ENCODE data around the gene RNF222.

DNA sequence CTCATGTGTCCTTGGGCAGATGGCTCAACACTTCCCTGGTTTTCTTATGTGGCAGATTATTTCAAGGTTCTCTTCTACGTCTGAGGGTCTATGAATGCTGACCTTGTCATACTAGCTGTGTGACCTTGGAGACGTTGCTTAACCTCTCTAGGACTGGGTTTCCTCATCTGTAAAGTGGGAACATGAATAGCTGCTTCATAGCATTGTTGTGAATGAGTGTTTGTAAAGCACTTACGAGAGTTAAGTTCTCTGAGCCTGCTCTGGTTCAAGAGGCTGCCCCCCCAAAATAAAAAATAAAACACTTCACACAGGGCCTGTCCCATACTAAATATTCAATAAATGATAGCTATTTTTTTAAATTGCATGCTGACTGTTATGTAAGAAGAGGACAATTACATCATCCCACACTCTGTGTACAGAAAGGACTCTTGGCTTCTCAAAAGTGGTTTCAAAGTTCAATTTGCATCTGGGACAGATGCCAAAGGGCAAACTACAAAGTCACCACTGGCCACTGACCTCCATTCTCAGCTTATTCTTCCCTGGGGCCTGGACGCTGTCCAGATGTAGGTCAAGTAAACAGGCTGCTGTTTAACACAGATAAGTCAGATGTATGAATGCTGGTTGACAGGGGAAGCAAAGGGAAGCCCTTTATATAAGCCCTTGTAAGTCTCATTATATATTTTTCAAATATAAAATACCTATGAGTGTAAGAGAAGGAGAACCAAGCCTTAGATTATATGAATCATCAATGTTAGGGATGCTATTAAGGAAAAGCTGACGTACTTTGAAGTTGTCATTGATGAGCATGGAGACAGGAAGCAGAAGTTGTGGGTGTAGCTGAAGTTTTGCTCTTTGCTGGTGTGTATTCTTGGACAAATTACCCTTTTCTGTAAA lies 22.7 kb upstream of the RNF222 start:
- TF ChIP-seq, protein P1, sequence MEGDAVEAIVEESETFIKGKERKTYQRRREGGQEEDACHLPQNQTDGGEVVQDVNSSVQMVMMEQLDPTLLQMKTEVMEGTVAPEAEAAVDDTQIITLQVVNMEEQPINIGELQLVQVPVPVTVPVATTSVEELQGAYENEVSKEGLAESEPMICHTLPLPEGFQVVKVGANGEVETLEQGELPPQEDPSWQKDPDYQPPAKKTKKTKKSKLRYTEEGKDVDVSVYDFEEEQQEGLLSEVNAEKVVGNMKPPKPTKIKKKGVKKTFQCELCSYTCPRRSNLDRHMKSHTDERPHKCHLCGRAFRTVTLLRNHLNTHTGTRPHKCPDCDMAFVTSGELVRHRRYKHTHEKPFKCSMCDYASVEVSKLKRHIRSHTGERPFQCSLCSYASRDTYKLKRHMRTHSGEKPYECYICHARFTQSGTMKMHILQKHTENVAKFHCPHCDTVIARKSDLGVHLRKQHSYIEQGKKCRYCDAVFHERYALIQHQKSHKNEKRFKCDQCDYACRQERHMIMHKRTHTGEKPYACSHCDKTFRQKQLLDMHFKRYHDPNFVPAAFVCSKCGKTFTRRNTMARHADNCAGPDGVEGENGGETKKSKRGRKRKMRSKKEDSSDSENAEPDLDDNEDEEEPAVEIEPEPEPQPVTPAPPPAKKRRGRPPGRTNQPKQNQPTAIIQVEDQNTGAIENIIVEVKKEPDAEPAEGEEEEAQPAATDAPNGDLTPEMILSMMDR (conservative IDR thresholded peaks at IDR 0.05 in 1 of 2, IDR thresholded peaks at IDR 0.05 in 1 of 2; ENCODE audit: low read depth in 1 of 2, low read length in 2 of 2) = no peak
- TF ChIP-seq EZH2 (IDR thresholded peaks at IDR 0.05; ENCODE audit: low read length, missing control alignments) = no peak

Measured in fibroblast of lung (primary cell).